Upper lobe of left lung (tissue), 6 donors: ENCODE data around the gene TRPM2. TPM values are rescaled to one million over a fixed set of nuclear protein-coding genes. Genes with fewer than 3 reads are reported as not detected.

ENCODE experiments used
- ATAC-seq, 2 donors: fragments of 200-7000 bp; cut with Tn5 transposase; one replicate each; pipeline ENCODE4 v1.9.1; 2022; ENCODE audit warnings: mild to moderate bottlenecking in 2 of 2, moderate library complexity in 2 of 2; ENCODE audit not compliant: low FRiP score in 2 of 2
- DNase-seq, 2 donors: peaks; one replicate each; pipeline ENCODE4 v3.0.0-alpha.2; 2019 to 2020
- H3K27ac ChIP-seq, 4 donors: fragments of 200-600 bp; sonication (generic); one replicate each; pipeline ENCODE4 v1.5.1; 2016 to 2019
- H3K27me3 ChIP-seq, 4 donors: fragments of 200-600 bp; sonication (generic); one replicate each; pipeline ENCODE4 v1.5.1; 2017 to 2019
- H3K36me3 ChIP-seq, 4 donors: fragments of 200-600 bp; sonication (generic); one replicate each; pipeline ENCODE4 v1.5.1; 2016 to 2019
- H3K4me1 ChIP-seq, 4 donors: fragments of 200-600 bp; sonication (generic); one replicate each; pipeline ENCODE4 v1.5.1; 2018 to 2019
- H3K4me3 ChIP-seq, 4 donors: fragments of 200-600 bp; sonication (generic); one replicate each; pipeline ENCODE4 v1.5.1; 2017 to 2019; ENCODE audit warnings: mild to moderate bottlenecking in 2 of 4, moderate library complexity in 1 of 4
- H3K9me3 ChIP-seq, 4 donors: fragments of 200-600 bp; sonication (generic); one replicate each; pipeline ENCODE4 v1.5.1; 2018 to 2019
- CTCF ChIP-seq, 6 experiments: fragments of 450-650 bp in 4 of 6; fragments of 200-600 bp in 2 of 6; sonication (generic) in 2 of 6; IDR thresholded peaks; one replicate each; pipeline ENCODE4 v1.5.1; 2016 to 2019; ENCODE audit warnings: antibody characterized with exemption in 6 of 6
- EP300 ChIP-seq, 4 donors: sonication (generic); formaldehyde crosslinking; IDR thresholded peaks; one replicate each; pipeline ENCODE4 v1.5.1; 2017; ENCODE audit warnings: antibody characterized with exemption in 4 of 4, control low read depth in 2 of 4
- POLR2A ChIP-seq, 4 donors: fragments of 450-650 bp; IDR thresholded peaks; one replicate each; pipeline ENCODE4 v1.5.1; 2016 to 2017; ENCODE audit warnings: antibody characterized with exemption in 4 of 4, mild to moderate bottlenecking in 2 of 4
- POLR2AphosphoS5 ChIP-seq, 2 donors: sonication (generic); formaldehyde crosslinking; IDR thresholded peaks; one replicate each; pipeline ENCODE4 v1.5.1; 2017; ENCODE audit warnings: antibody characterized with exemption in 2 of 2
- WGBS, 2 donors: methylation state at CpG; one replicate each; pipeline ENCODE4 v1.1.5; 2017 to 2018; 5-methylcytosine and 5-hydroxymethylcytosine counted together
- total RNA-seq, 6 donors: library from RNA; depleted of rRNA in 4 of 6; stranded (reverse); fragments of >200 nt in 4 of 6; gene quantifications; one replicate each; pipeline versions ENCODE4 v1.1.0 to v1.2.1, GENCODE V29; 2016 to 2021
- donor health status: DM: no; HTN: no; CAD: no; lungs with moderate emphysema.
- donor health status: DM: no; HTN: yes; CAD: no; lungs with severe emphysema.

Gene TRPM2
- total RNA-seq, 6 donors from 2014 or later = 2.2 to 37.7 (median 12.7) TPM

DNA sequence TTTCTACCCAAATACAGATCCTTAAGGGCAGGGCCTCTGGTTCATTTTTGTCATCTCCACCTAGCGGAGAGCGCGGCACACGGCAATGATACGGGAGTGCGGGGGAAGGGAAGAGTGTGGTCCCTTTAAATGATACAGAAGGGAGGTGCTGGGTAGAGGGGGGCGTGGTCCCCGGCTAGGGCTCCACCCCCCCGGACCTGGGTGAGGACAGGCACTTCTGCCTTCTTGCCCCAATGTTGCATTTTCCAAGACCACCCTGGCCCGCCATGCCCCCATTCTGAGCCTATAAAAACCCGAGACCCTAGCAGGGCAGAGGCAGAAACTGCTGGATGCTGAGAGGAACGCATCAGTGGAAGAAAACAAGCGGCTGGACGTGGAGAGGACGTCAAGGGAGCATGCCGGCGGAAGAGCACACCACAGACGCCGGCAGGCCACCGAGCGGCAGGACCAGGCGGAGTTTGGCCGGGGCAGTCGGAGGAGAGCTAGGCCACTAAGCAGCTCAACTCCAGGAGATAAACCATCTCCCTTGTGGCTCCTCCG is 131.9 kb downstream of the TRPM2 start:
- ATAC-seq = peak; percentile 71 to 87
- H3K4me3 ChIP-seq = peak overlapping the region in 3 of 4 donors; percentile 34 to 39 (median 35)
- peak; percentile 61 to 85 for DNase-seq

GRCh38 chr21:44485796-44486195 is 132.4 kb downstream of the TRPM2 start:
- peak overlapping the region in 3 of 4 donors; percentile 34 to 39 (median 35) for H3K4me3 ChIP-seq
- H3K4me1 ChIP-seq = peaks cover 0 to 7% (median 3%) of the 10 kb centered on the region in 4 donors
- H3K27me3 ChIP-seq = no peaks in the 10 kb centered on the region
- DNase-seq = no peak
- H3K9me3 ChIP-seq = no peaks in the 10 kb centered on the region
- no peaks in the 10 kb centered on the region for H3K36me3 ChIP-seq
- peak; percentile 11 to 69 for ATAC-seq
- TF ChIP-seq EP300 (IDR thresholded peaks at IDR 0.05) (no peak), POLR2AphosphoS5 (IDR thresholded peaks at IDR 0.05) (no peak), CTCF (IDR thresholded peaks at IDR 0.05) (no peak), POLR2A (IDR thresholded peaks at IDR 0.05) (no peak)
- H3K27ac ChIP-seq = peak overlapping the region in 2 of 4 donors; percentile 26 to 69
- WGBS, 2 donors = 38 to 53% methylated on average over 7 to 10 of the region's 10 CpGs

More for the DNA sequence above, 131.9 kb downstream of the TRPM2 start:
- H3K9me3 ChIP-seq = no peaks in the 10 kb centered on the region
- H3K27ac ChIP-seq = peak overlapping the region in 2 of 4 donors; percentile 26 to 69
- H3K36me3 ChIP-seq = no peaks in the 10 kb centered on the region
- TF ChIP-seq POLR2A (IDR thresholded peaks at IDR 0.05) = peak in 1 of 4 donors; percentile 17
- no peak for TF ChIP-seq EP300 (IDR thresholded peaks at IDR 0.05)
- peak in 4 of 6 experiments; percentile 10 to 33 (median 24) for TF ChIP-seq CTCF (IDR thresholded peaks at IDR 0.05)
- 41 to 76% methylated on average over 22 to 25 of the region's 25 CpGs for WGBS, 2 donors
- H3K4me1 ChIP-seq = peaks cover 0 to 7% (median 3%) of the 10 kb centered on the region in 4 donors
- H3K27me3 ChIP-seq = no peaks in the 10 kb centered on the region

DNA sequence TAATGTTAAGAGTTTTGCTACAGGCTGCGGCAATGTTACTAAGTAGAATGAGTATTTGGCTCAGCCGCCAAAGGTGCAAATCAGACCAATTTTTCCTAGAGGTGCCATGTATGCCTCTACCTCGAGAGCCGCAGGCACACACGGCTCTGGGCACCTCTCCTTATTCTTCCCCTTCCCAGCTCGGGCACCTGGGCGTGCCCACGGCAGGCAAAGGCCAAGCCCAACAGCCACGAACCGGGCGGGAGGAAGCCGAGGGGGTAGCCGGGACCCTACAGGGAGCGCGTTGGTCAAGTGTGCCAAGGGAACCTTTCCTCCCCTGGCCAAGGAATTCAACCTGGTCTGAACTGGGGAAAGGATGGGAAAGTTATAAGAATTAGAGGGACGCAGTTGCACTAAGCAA is 132.9 kb downstream of the TRPM2 start:
- Histone ChIP-seq H3K9me3 (no peaks in the 10 kb centered on the region), H3K4me1 (peaks cover 0 to 7% (median 3%) of the 10 kb centered on the region in 4 donors), H3K27ac (peak overlapping the region in 1 of 4 donors; percentile 69), H3K36me3 (no peaks in the 10 kb centered on the region), H3K27me3 (no peaks in the 10 kb centered on the region), H3K4me3 (peak overlapping the region in 3 of 4 donors; percentile 34 to 39 (median 35))
- TF ChIP-seq POLR2AphosphoS5 (IDR thresholded peaks at IDR 0.05) (no peak), POLR2A (IDR thresholded peaks at IDR 0.05) (no peak), CTCF (IDR thresholded peaks at IDR 0.05) (no peak), EP300 (IDR thresholded peaks at IDR 0.05) (no peak)
- no peak for ATAC-seq
- WGBS, 2 donors = 59 to 84% methylated on average over 16 of the region's 16 CpGs
- DNase-seq = no peak

GRCh38 chr21:44487831-44488230 is 134.4 kb downstream of the TRPM2 start:
- H3K27me3 ChIP-seq = no peaks in the 10 kb centered on the region
- no peak overlapping the region for H3K27ac ChIP-seq
- peaks cover 0 to 5% (median 4%) of the 10 kb centered on the region in 4 donors for H3K9me3 ChIP-seq
- peaks cover 0 to 7% (median 3%) of the 10 kb centered on the region in 4 donors for H3K4me1 ChIP-seq
- 43 to 45% methylated on average over 4 of the region's 4 CpGs for WGBS, 2 donors
- H3K4me3 ChIP-seq = no peak overlapping the region
- TF ChIP-seq CTCF (IDR thresholded peaks at IDR 0.05) (peak in 1 of 6 experiments; percentile 8), EP300 (IDR thresholded peaks at IDR 0.05) (no peak)
- ATAC-seq (no peak), DNase-seq (no peak)
- no peaks in the 10 kb centered on the region for H3K36me3 ChIP-seq

- Histone ChIP-seq H3K36me3 (no peaks in the 10 kb centered on the region), H3K9me3 (peaks cover 0 to 15% (median 10%) of the 10 kb centered on the region in 4 donors), H3K27me3 (no peaks in the 10 kb centered on the region), H3K4me1 (peaks cover 0 to 7% (median 3%) of the 10 kb centered on the region in 4 donors), H3K27ac (no peak overlapping the region), H3K4me3 (no peak overlapping the region)
- TF ChIP-seq CTCF (IDR thresholded peaks at IDR 0.05) = no peak
- no peak for TF ChIP-seq EP300 (IDR thresholded peaks at IDR 0.05)
- TF ChIP-seq POLR2A (IDR thresholded peaks at IDR 0.05) = no peak
- TF ChIP-seq POLR2AphosphoS5 (IDR thresholded peaks at IDR 0.05) = no peak
- ATAC-seq = no peak
- DNase-seq = no peak
- WGBS, 2 donors = 37 to 40% methylated on average over 7 of the region's 7 CpGs
These were observed 136.5 kb downstream of the TRPM2 start for GRCh38 chr21:44489962-44490361.
